DND-41 (cell line): ENCODE data around the gene SSR4.

Experiments used
- ATAC-seq: fragments of 200-7000 bp; cut with Tn5 transposase; 3 replicates; pipeline ENCODE4 v1.9.1; 2021; ENCODE audit warnings: low read depth; ENCODE audit not compliant: insufficient read depth
- DNase-seq: peaks from one replicate; pipeline ENCODE4 v3.0.0-alpha.2; 2020
- H2AFZ ChIP-seq: 2 replicates; pipeline ENCODE4 v1.6.0; 2012; ENCODE audit warnings: low read depth, low read length
- H3K27ac ChIP-seq: 2 replicates; pipeline ENCODE4 v1.5.1; 2012; ENCODE audit warnings: low read length, inconsistent platforms
- H3K27me3 ChIP-seq: fragments of 200-600 bp; sonication (generic); 2 replicates; pipeline ENCODE4 v1.6.0; 2012; ENCODE audit warnings: low read length, mild to moderate bottlenecking, inconsistent platforms; ENCODE audit not compliant: insufficient read depth, poor library complexity
- H3K36me3 ChIP-seq: 2 replicates; pipeline ENCODE4 v1.5.1; 2012; ENCODE audit warnings: low read length, inconsistent platforms; ENCODE audit not compliant: insufficient read depth
- H3K4me1 ChIP-seq: 2 replicates; pipeline ENCODE4 v1.5.1; 2012; ENCODE audit warnings: mild to moderate bottlenecking, low read length; ENCODE audit not compliant: insufficient read depth
- H3K4me2 ChIP-seq: 2 replicates; pipeline ENCODE4 v1.6.0; 2012; ENCODE audit warnings: mild to moderate bottlenecking, moderate library complexity, low read length, inconsistent platforms; ENCODE audit not compliant: insufficient read depth
- H3K4me3 ChIP-seq, 2 experiments: fragments of 200-600 bp in 1 of 2; shearing (Covaris generic) in 1 of 2; 2 replicates each; pipeline ENCODE4 v1.5.1; 2012 to 2016; ENCODE audit warnings: inconsistent platforms in 2 of 2, low read length in 2 of 2, mild to moderate bottlenecking in 2 of 2, low read depth in 1 of 2, moderate library complexity in 1 of 2
- H3K79me2 ChIP-seq: 2 replicates; pipeline ENCODE4 v1.6.0; 2012; ENCODE audit warnings: low read length, inconsistent platforms; ENCODE audit not compliant: insufficient read depth
- H3K9ac ChIP-seq: 2 replicates; pipeline ENCODE4 v1.6.0; 2012; ENCODE audit warnings: low read depth, mild to moderate bottlenecking, inconsistent platforms, low read length, moderate library complexity
- H3K9me3 ChIP-seq: 2 replicates; pipeline ENCODE4 v1.5.1; 2012; ENCODE audit warnings: low read length, moderate library complexity, mild to moderate bottlenecking, inconsistent platforms; ENCODE audit not compliant: insufficient read depth, severe bottlenecking
- H4K20me1 ChIP-seq: 2 replicates; pipeline ENCODE4 v1.6.0; 2012; ENCODE audit warnings: low read length; ENCODE audit not compliant: insufficient read depth
- EZH2 ChIP-seq: IDR thresholded peaks from 3 replicates; pipeline ENCODE4 v1.6.1; 2012; ENCODE audit warnings: borderline replicate concordance, low read depth, mild to moderate bottlenecking, moderate library complexity, low read length, inconsistent platforms; ENCODE audit not compliant: severe bottlenecking
- TF ChIP-seq, protein P1 (sequence below): IDR thresholded peaks from 2 replicates; pipeline ENCODE4 v1.5.1; 2012; ENCODE audit warnings: borderline replicate concordance, low read length, moderate library complexity, mild to moderate bottlenecking; ENCODE audit not compliant: poor library complexity, severe bottlenecking; ENCODE audit errors: extremely low read depth

Gene SSR4

DNA sequence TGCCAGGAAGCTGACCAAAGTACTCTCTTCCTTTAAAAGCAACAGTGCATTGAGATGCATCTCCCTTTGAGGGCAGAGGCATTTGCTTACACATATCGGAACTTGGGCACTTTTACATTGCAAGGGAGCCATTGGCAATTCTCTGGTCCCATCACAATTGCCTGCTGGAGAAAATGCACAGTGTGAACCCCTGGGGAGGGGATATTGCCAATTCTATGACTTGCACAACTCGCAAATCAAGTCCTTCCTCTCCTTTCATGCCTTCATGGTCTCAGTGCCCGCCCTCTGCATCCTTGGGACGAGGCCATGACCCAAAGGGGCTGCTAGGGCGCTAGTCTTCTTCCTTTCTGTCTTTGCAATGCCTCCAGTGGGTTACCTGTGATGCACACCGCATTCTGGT is 50.7 kb downstream of the SSR4 start:
- DNase-seq (no peak), ATAC-seq (no peak)
- Histone ChIP-seq H3K79me2 (no peaks in the 10 kb centered on the region), H4K20me1 (no peaks in the 10 kb centered on the region), H3K27me3 (no peaks in the 10 kb centered on the region), H3K36me3 (no peaks in the 10 kb centered on the region), H3K4me1 (no peaks in the 10 kb centered on the region), H2AFZ (no peak overlapping the region), H3K4me3 (no peak overlapping the region), H3K9me3 (no peaks in the 10 kb centered on the region), H3K27ac (no peak overlapping the region), H3K4me2 (no peak overlapping the region), H3K9ac (no peak overlapping the region)
- TF ChIP-seq, protein P1, sequence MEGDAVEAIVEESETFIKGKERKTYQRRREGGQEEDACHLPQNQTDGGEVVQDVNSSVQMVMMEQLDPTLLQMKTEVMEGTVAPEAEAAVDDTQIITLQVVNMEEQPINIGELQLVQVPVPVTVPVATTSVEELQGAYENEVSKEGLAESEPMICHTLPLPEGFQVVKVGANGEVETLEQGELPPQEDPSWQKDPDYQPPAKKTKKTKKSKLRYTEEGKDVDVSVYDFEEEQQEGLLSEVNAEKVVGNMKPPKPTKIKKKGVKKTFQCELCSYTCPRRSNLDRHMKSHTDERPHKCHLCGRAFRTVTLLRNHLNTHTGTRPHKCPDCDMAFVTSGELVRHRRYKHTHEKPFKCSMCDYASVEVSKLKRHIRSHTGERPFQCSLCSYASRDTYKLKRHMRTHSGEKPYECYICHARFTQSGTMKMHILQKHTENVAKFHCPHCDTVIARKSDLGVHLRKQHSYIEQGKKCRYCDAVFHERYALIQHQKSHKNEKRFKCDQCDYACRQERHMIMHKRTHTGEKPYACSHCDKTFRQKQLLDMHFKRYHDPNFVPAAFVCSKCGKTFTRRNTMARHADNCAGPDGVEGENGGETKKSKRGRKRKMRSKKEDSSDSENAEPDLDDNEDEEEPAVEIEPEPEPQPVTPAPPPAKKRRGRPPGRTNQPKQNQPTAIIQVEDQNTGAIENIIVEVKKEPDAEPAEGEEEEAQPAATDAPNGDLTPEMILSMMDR, result no peak
- no peak for TF ChIP-seq EZH2

- TF ChIP-seq, protein P1, result no peak
- no peak for TF ChIP-seq EZH2
- ATAC-seq (no peak), DNase-seq (no peak)
- no peak overlapping the region for H3K9ac ChIP-seq
- no peaks in the 10 kb centered on the region for H4K20me1 ChIP-seq
- no peak overlapping the region for H2AFZ ChIP-seq
- H3K4me1 ChIP-seq, result no peaks in the 10 kb centered on the region
- no peak overlapping the region for H3K4me2 ChIP-seq
- no peaks in the 10 kb centered on the region for H3K79me2 ChIP-seq
- H3K27me3 ChIP-seq, result no peaks in the 10 kb centered on the region
- H3K27ac ChIP-seq, result no peak overlapping the region
- no peak overlapping the region for H3K4me3 ChIP-seq
- no peaks in the 10 kb centered on the region for H3K9me3 ChIP-seq
- no peaks in the 10 kb centered on the region for H3K36me3 ChIP-seq
Measured at GRCh38 chrX:153845842-153846241, 51.4 kb downstream of the SSR4 start.
